Upper lobe of right lung (tissue), 1 donor: ENCODE data around the gene SMAD6. TPM values are rescaled to one million over a fixed set of nuclear protein-coding genes. Genes with fewer than 3 reads are reported as not detected.

Experiments
- ATAC-seq: fragments of 200-7000 bp; cut with Tn5 transposase; one replicate; pipeline ENCODE4 v1.9.1; 2020; ENCODE audit warnings: mild to moderate bottlenecking, moderate library complexity
- DNase-seq: peaks from one replicate; pipeline ENCODE4 v3.0.0-alpha.2; 2020
- H3K27ac ChIP-seq: fragments of 200-600 bp; one replicate; pipeline ENCODE4 v1.8.0; 2022
- H3K27me3 ChIP-seq: fragments of 200-600 bp; one replicate; pipeline ENCODE4 v1.8.0; 2022; ENCODE audit warnings: mild to moderate bottlenecking
- H3K36me3 ChIP-seq: fragments of 200-600 bp; one replicate; pipeline ENCODE4 v1.8.0; 2022
- H3K4me1 ChIP-seq: fragments of 200-600 bp; one replicate; pipeline ENCODE4 v1.8.0; 2022
- H3K4me3 ChIP-seq: fragments of 200-600 bp; one replicate; pipeline ENCODE4 v1.8.0; 2022; ENCODE audit warnings: mild to moderate bottlenecking
- H3K9me3 ChIP-seq: fragments of 200-600 bp; one replicate; pipeline ENCODE4 v1.8.0; 2022
- intact Hi-C: fragments of 100-400 bp; cut with DNase I; formaldehyde crosslinking; loops from one replicate; pipeline ENCODE4 v1.11.0; 2022
- total RNA-seq: library from RNA; stranded (reverse); fragmentation: NEBNext Ultra II Directional; extraction: Animal tissue kit (Norgen Biotek cat#: 25700); gene quantifications from one replicate; pipeline ENCODE4 v1.2.1, GENCODE V29; 2021
- TF ChIP-seq, protein P1 (sequence below): fragments of 200-600 bp; IDR thresholded peaks from one replicate; pipeline ENCODE4 v1.8.0; 2022; ENCODE audit warnings: antibody characterized with exemption
- donor health status: DM: no; HTN: yes; CAD: no; lungs with severe emphysema.

Gene SMAD6
- total RNA-seq, 1 donor from 2014 or later: 167 TPM

DNA sequence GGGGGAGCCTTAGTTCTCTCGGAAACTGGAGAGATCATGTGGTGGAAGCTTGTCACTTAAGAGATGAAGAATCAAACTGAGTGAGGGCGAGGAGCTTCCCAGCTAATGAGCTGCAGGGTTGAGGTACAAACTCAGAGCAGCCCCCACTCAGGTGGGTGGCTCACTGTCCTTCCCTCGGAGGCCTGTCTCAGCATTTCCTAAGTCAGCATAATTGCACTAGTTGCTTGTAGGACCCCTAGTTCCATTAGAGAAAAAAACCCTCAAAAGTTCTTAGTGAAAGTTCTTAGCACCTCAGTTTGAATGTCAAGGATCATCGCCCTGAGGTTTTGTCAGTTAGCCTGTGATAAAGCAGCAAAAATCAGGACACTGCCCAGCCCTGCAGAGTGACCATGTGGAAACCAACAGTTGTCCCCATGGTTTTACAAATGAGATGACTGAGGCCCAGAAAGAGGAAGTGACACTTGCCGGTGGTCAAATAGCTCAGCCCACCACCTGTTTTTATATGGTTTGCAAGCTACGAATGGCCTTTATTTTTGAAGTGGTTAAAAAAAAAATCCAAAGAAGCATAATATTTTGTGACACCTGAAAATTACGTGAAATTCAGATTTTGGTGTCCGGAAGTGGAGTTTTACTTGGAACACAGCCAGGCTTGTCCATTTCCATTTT, 11.9 kb downstream of the SMAD6 start:
- no peak for DNase-seq
- Histone ChIP-seq H3K9me3 (no peaks in the 10 kb centered on the region), H3K27me3 (no peaks in the 10 kb centered on the region), H3K36me3 (peaks cover 15% of the 10 kb centered on the region), H3K4me3 (no peak overlapping the region), H3K27ac (peak overlapping the region; percentile 7), H3K4me1 (peaks cover 37% of the 10 kb centered on the region)
- TF ChIP-seq, protein P1, sequence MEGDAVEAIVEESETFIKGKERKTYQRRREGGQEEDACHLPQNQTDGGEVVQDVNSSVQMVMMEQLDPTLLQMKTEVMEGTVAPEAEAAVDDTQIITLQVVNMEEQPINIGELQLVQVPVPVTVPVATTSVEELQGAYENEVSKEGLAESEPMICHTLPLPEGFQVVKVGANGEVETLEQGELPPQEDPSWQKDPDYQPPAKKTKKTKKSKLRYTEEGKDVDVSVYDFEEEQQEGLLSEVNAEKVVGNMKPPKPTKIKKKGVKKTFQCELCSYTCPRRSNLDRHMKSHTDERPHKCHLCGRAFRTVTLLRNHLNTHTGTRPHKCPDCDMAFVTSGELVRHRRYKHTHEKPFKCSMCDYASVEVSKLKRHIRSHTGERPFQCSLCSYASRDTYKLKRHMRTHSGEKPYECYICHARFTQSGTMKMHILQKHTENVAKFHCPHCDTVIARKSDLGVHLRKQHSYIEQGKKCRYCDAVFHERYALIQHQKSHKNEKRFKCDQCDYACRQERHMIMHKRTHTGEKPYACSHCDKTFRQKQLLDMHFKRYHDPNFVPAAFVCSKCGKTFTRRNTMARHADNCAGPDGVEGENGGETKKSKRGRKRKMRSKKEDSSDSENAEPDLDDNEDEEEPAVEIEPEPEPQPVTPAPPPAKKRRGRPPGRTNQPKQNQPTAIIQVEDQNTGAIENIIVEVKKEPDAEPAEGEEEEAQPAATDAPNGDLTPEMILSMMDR: no peak
- intact Hi-C loops: no loop called here
- ATAC-seq: no peak

DNA sequence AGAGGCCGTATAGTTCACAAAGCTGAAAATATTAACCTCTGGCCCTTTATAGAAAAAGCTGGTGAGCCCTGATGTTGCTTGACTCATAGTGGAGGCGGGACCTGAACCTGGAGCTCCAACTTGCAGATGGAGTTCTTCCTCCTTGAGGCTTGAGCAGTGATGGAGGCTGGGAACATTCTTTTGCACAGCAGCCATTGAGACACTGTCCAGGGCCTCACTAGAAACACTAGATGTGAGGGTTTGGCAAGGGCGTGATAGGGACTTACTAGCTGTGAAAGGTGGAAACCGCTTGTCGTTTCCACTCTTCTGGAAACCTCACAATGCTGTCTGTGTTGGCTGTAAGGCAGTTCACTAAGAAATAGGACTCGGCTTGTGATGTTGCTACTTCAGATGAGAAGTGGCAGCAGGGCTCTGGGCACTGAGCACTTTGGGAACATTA, 12.5 kb downstream of the SMAD6 start:
- intact Hi-C loops: no loop called here
- DNase-seq (no peak), ATAC-seq (peak; percentile 56)
- H3K36me3 ChIP-seq: peaks cover 15% of the 10 kb centered on the region
- peaks cover 42% of the 10 kb centered on the region for H3K4me1 ChIP-seq
- no peak overlapping the region for H3K27ac ChIP-seq
- no peak overlapping the region for H3K4me3 ChIP-seq
- H3K9me3 ChIP-seq: no peaks in the 10 kb centered on the region
- TF ChIP-seq, protein P1: no peak
- no peaks in the 10 kb centered on the region for H3K27me3 ChIP-seq

DNA sequence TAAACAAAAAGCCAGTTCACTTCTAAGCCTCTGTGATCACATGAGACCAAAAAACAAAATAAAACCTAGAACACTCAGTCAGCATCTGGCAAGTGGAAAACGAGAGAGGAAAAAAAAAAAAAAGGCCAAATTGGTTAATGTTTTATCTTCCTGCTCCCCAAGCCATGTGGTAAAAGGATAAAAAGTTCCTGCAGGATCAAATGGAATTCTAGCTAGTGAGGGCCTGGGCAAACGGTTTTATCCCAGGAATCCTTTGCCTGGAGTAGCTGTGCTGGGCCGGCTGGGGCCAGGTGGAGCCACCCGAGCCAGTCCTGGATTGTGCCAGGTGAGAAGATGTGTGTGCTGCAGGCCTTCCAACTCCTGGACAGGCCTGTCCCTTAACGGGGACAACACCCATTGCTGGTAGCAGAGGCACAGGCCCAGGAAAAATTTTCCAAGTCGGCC, 13.2 kb downstream of the SMAD6 start:
- intact Hi-C loops: no loop called here
- Histone ChIP-seq H3K36me3 (peaks cover 15% of the 10 kb centered on the region), H3K27me3 (no peaks in the 10 kb centered on the region), H3K4me1 (peaks cover 47% of the 10 kb centered on the region), H3K4me3 (no peak overlapping the region), H3K27ac (no peak overlapping the region), H3K9me3 (no peaks in the 10 kb centered on the region)
- TF ChIP-seq, protein P1: no peak
- DNase-seq (no peak), ATAC-seq (no peak)

DNA sequence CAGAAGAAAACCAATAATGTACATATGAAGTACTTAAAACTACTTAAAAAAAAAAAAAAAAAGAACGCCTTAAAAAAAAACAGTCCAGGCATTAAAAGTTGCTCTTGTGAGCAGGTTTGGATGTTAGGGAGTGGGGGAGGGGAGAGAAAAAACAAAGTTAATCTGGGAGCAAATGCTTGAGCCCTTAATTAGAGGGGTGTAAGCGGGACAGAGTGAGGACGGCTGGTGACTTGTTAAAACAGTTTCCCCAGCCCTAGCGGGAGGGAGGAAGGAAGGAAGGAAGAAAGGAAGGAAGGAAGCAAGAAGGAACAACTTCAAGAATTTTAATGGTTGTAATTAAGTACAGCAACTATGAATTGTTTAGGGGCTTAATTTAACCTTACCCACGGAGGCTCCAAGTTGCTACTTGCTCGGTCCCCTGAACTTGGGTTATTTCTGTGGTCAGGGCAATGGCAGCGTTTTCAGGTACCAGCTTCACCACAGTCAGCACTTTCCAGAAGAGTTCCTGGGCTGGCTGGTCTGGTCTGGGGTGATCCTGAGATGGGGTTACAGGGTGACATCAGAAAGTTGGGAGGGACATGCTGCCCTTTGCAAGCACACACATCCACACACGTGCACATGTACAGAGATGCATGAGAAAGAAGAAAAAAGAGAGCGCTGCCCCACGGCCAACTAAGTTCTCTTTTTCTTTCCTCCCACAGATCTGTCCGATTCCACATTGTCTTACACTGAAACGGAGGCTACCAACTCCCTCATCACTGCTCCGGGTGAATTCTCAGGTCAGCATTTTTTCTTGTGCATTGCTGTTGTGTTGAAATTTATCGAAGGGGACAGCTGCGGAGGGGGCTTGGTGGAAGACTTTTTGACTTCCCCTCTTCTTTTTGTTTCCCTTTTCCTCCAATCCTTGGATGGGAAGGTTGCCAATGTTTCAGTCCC, 14.0 kb downstream of the SMAD6 start:
- no peaks in the 10 kb centered on the region for H3K27me3 ChIP-seq
- H3K4me1 ChIP-seq: peaks cover 55% of the 10 kb centered on the region
- TF ChIP-seq, protein P1: no peak
- ATAC-seq (no peak), DNase-seq (no peak)
- no peak overlapping the region for H3K27ac ChIP-seq
- intact Hi-C loops: no loop called here
- no peak overlapping the region for H3K4me3 ChIP-seq
- H3K36me3 ChIP-seq: peaks cover 15% of the 10 kb centered on the region
- no peaks in the 10 kb centered on the region for H3K9me3 ChIP-seq

DNA sequence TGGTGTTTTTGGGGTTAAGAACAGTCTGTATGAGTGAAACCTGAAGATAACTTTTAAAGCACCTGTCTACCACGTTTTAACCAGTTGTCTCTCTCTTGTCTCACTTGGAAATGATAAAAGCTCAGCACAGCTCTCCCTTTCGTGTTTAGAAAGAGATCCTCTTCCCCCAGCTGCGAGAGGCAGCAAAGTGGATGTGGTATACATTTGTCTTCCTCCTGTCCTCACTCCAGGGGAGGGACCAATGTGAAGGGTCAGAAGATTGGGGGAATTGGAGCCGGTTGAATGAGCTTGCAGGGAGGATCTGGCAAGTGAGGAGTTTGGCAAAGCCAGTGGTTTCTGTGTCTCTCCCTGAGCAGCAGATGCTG, 14.6 kb downstream of the SMAD6 start:
- ATAC-seq (no peak), DNase-seq (no peak)
- peak overlapping the region; percentile 17 for H3K27ac ChIP-seq
- TF ChIP-seq, protein P1: no peak
- H3K9me3 ChIP-seq: no peaks in the 10 kb centered on the region
- intact Hi-C loops: no loop called here
- H3K4me1 ChIP-seq: peaks cover 56% of the 10 kb centered on the region
- H3K27me3 ChIP-seq: no peaks in the 10 kb centered on the region
- peaks cover 15% of the 10 kb centered on the region for H3K36me3 ChIP-seq
- no peak overlapping the region for H3K4me3 ChIP-seq
